ENCODE data around the gene CLTA.

Gene CLTA

DNA sequence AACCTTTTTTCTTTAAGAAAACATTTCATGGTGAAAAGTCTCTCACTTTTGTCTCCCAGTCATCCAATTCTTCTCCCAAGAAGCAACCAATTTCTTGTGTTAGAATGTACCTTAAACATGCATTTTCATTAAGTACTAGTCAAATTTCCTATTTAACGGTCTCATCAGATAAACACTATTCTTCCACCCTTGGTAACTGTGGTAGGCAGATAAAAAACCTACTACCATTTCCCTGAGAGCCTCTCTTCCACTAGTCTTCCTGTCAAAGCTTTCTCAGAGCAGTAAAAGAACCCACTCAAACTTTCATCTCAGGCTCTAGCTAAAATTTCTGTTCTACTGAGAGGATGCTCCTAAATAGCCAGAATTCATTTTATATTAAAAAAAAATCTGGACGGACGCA is 56.6 kb downstream of the CLTA start:
- no peak for DNase-seq

- peak in 1 of 5 experiments; percentile 66 for DNase-seq
These were observed 57.3 kb downstream of the CLTA start for GRCh38 chr9:36248061-36248460.

- no peak for DNase-seq
These were observed 58.5 kb downstream of the CLTA start for GRCh38 chr9:36249189-36249588.

DNA sequence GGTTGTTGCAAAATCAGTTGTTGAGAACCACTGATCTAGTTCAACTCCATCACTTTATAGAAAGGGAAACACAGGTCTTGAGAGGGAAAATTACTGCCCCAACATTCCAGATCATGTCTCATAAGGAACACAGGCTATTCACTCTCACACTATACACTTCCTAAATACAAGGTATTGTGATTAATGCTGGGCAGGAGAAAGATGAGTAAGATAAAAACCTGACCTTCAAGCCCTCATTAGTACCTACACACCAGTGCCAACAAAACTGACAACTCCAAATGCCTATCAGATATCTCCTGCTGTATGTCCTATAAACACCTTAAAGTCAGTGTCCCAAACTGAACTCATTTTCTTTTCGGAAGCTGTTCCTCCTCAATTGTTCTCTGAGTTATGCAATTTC is 59.4 kb downstream of the CLTA start:
- DNase-seq, result no peak

DNA sequence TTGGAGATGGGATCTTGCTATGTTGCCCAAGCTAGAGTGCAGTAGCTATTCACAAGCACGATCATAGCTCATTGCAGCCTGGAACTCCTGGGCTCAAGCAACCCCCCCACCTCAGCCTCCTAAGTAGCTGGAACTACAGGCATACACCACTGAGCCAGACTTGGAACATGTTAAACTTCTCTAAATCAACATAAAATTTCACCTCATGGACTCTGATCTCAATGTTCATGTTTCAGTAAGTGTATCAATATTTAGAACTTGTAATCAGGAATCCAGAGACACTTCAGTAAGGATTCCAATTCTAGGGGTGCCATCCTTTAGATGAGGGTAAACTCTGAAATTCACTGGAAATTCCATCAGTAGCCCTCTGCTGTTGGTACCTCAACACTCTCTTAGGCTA is 60.7 kb downstream of the CLTA start:
- no peak for DNase-seq

DNA sequence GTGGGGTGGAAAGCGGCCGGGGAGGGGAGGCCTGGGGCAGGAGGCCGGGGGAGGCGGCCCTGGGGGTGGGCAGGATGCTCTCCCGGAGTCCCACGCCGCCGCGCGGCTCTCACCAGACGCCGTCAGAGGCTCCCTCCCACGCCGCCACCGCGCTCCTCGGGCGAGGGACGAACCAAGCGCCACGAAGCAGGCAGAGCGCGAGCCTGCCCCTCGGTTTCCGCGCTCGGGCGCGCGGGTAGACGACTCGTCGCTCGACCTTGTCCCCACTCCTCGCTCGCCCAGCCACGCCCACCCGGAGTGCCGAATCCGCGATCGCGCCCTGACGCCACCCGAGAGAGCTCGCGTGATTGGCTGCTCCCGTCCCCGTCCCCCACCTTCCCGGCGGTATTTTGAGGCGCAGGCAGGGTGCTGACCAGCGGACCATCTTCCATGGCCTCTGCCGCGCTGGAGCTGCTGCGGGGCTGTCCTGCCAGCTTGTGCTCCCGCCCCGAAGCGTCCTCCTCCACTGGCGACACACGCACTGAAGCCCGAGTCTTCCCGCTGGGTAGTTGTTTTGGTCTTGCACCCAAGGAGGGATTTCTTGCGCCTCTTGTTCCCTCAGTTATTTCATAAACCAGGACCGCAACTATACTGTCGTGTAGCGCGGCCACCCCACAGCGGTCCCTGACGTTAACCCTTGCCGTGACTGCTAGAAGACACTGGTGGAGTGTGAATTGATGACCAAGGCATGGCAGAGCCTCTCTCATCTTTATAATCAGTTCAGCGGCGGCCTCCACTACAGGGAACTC is 67.7 kb downstream of the CLTA start, which contains the start of gene GNE:
Gene GNE, minus strand, starts transcription at position 241 of the 788 bp plus-strand sequence. CDS start 9,093 bp downstream, outside the sequence.
- peak; percentile 94 to 98 (median 97) for DNase-seq

GRCh38 chr9:36258996-36259533 is 68.3 kb downstream of the CLTA start:
- no peak for DNase-seq

Data from T-helper 2 cell (primary cell).